Motor neuron (in vitro differentiated cells): ENCODE data around the gene AUTS2. TPM values are rescaled to one million over a fixed set of nuclear protein-coding genes. Genes with fewer than 3 reads are reported as not detected.

Source experiments
- ATAC-seq, 8 experiments: fragments of 200-7000 bp; cut with Tn5 transposase; replicated peaks in 6 of 8; 2 replicates each; pipeline ENCODE4 v1.8.0; 2021; ENCODE audit warnings: mild to moderate bottlenecking in 8 of 8, moderate library complexity in 8 of 8
- H3K27ac ChIP-seq, 2 donors: fragments of 250-450 bp; sonication (Bioruptor Pico); 2 replicates each; pipeline ENCODE4 v1.9.0; 2021; ENCODE audit warnings: antibody characterized with exemption in 2 of 2, mild to moderate bottlenecking in 2 of 2, moderate library complexity in 1 of 2
- H3K4me1 ChIP-seq, 2 donors: fragments of 250-450 bp; sonication (Bioruptor Pico); replicated peaks in 1 of 2; 2 replicates each; pipeline ENCODE4 v1.6.1; 2021; ENCODE audit warnings: antibody characterized with exemption in 2 of 2, mild to moderate bottlenecking in 2 of 2, moderate library complexity in 1 of 2
- H3K4me3 ChIP-seq, 5 donors: fragments of 250-450 bp; sonication (Bioruptor Pico); 2 replicates each; pipeline ENCODE4 v1.9.0; 2021; ENCODE audit warnings: antibody characterized with exemption in 5 of 5, mild to moderate bottlenecking in 5 of 5, moderate library complexity in 4 of 5
- WGBS, 10 experiments: fragments of 450-650 bp; shearing (Covaris generic); methylation state at CpG; one replicate each; pipeline ENCODE4 v1.0.0; 2022; 5-methylcytosine and 5-hydroxymethylcytosine counted together
- in situ Hi-C, 9 experiments: fragments of 400-800 bp; cut with MboI; loops; one replicate each; pipeline ENCODE4 v1.15.0; 2021; ENCODE audit warnings: low sequenced_read_pairs in 9 of 9, low pct_unique_long_range_greater_than_20kb in 2 of 9; ENCODE audit not compliant: unreplicated experiment in 9 of 9
- total RNA-seq, 8 experiments: library from RNA; unstranded; fragments of 300-600 nt; gene quantifications; 2 replicates each; pipeline versions ENCODE4 v1.2.3 to v1.2.4, GENCODE V29; 2022

Gene AUTS2
- total RNA-seq, 8 experiments from 2014 or later = 0.49 to 68.6 (median 32.2) TPM

- in situ Hi-C loops = no loop called here
- Histone ChIP-seq H3K4me1 (peaks cover 35 to 48% of the 10 kb centered on the region in 2 donors), H3K4me3 (no peak overlapping the region), H3K27ac (no peak overlapping the region)
- no peak for ATAC-seq
- 18 to 90% (median 71%) methylated on average over 1 to 2 of the region's 2 CpGs; no CpG with 5 or more reads in 2 of the 10 experiments for WGBS, 10 experiments
Measured at GRCh38 chr7:69603937-69604494, 5.7 kb downstream of the AUTS2 start.

DNA sequence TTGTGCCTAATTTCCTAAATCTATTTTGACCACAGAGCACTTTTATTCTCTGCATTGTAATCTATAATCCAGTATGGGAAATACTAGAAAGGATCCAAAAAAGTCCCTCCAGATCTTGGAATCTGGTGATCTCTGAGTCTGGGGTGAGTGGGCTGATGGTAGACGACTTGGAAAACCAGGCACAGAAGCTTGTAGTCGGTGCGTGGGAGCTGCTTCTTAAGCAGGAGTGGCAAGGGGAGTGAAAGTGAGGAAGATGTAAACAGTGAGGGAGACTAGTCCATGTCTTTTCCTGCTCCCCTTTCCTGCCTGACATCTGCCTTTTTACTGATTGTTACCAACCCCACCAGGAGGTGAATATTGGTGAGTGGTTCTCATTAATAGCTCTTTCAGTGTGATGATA is 6.8 kb downstream of the AUTS2 start:
- Histone ChIP-seq H3K4me1 (peaks cover 45 to 58% of the 10 kb centered on the region in 2 donors), H3K27ac (no peak overlapping the region), H3K4me3 (no peak overlapping the region)
- ATAC-seq = no peak
- WGBS, 10 experiments = 23 to 55% (median 50%) methylated on average over 1 to 3 of the region's 3 CpGs; no CpG with 5 or more reads in 7 of the 10 experiments
- in situ Hi-C loops = no loop called here

DNA sequence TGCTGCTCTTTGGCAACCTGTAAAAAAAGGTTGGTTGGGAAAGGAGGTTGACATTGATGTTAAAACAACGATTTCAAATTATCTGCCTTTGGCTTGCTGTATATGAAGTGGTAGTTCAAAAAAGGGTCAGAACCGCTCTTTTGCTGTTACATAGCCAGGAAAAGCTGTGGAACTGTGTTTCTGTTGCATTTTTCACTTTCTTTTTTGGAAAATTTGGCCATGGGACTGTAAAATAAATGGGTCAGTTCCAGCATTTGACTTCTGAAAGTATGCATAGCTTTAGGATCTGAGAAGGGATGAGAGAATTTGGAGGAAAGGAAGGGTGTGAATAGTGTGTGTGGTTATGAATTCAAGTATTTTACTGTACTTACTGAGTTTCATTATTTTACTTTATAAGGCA is 7.3 kb downstream of the AUTS2 start:
- peaks cover 49 to 63% of the 10 kb centered on the region in 2 donors for H3K4me1 ChIP-seq
- no peak for ATAC-seq
- in situ Hi-C loops = no loop called here
- 0 to 57% (median 17%) methylated on average over 1 to 2 of the region's 2 CpGs; no CpG with 5 or more reads in 1 of the 10 experiments for WGBS, 10 experiments
- no peak overlapping the region for H3K27ac ChIP-seq
- no peak overlapping the region for H3K4me3 ChIP-seq

GRCh38 chr7:69608049-69608448 is 9.8 kb downstream of the AUTS2 start:
- Histone ChIP-seq H3K27ac (no peak overlapping the region), H3K4me1 (peaks cover 58 to 67% of the 10 kb centered on the region in 2 donors), H3K4me3 (no peak overlapping the region)
- in situ Hi-C loops = no loop called here
- 28 to 80% (median 60%) methylated on average over 1 to 4 of the region's 4 CpGs; no CpG with 5 or more reads in 5 of the 10 experiments for WGBS, 10 experiments
- no peak for ATAC-seq

DNA sequence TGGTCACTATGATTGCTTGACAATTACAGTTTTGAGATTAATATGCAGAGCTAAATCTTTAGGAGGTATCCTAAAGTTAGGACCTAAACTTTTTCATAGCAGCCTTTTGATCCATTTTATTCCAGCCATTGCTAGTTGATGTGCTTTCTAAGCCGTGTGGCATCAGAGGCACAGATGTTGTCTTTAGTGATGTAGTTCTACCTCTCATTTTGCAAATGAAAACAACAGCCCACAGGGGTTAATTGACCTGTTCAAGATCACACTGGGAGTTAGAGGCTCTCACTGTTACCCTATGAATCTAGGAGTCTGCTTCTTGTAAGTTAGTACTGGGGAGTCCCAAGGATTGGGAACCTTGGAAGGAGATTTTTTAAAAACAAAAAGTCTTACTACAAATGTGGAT is 10.6 kb downstream of the AUTS2 start:
- Histone ChIP-seq H3K4me3 (no peak overlapping the region), H3K4me1 (peaks cover 57 to 67% of the 10 kb centered on the region in 2 donors), H3K27ac (no peak overlapping the region)
- no peak for ATAC-seq
- WGBS, 10 experiments = 0 to 83% (median 18%) methylated on average over 1 of the region's 1 CpG; no CpG with 5 or more reads in 4 of the 10 experiments
- in situ Hi-C loops = no loop called here

- Histone ChIP-seq H3K4me3 (no peak overlapping the region), H3K4me1 (peaks cover 51 to 61% of the 10 kb centered on the region in 2 donors), H3K27ac (no peak overlapping the region)
- 35 to 83% (median 64%) methylated on average over 1 to 5 of the region's 5 CpGs for WGBS, 10 experiments
- in situ Hi-C loops = no loop called here
- ATAC-seq = peak in 5 of 8 experiments; percentile 64 to 83 (median 78)
Measured at GRCh38 chr7:69609541-69610373, 11.5 kb downstream of the AUTS2 start.

- Histone ChIP-seq H3K4me3 (no peak overlapping the region), H3K27ac (peak overlapping the region in 1 of 2 donors; percentile 4), H3K4me1 (peaks cover 50 to 55% of the 10 kb centered on the region in 2 donors)
- peak in 7 of 8 experiments; percentile 33 to 79 (median 72) for ATAC-seq
- WGBS, 10 experiments = 0 to 71% (median 42%) methylated on average over 1 to 8 of the region's 8 CpGs
- in situ Hi-C loops = no loop called here
Measured at GRCh38 chr7:69610374-69611084, 12.3 kb downstream of the AUTS2 start.

DNA sequence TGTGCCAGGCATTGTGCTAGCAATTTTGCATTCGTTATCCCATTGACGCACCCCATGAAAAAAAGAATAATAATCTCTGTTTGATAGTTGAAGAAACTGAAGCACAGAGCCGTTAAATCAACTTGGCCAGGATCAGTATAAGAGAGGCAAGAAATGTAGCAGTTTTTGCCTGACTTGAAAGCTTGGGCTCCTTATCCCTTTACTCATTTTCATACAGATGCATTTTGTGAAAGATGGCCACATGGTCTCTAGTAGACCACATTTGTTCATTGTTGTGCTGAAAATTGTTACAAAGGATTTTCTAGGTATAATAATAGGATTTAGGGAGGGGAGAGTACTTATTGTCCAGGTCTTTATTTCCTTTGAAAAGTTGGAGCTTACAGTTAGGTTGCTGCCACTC is 14.7 kb downstream of the AUTS2 start:
- in situ Hi-C loops = no loop called here
- ATAC-seq = no peak
- H3K4me1 ChIP-seq = peaks cover 64 to 68% of the 10 kb centered on the region in 2 donors
- H3K27ac ChIP-seq = no peak overlapping the region
- WGBS, 10 experiments = 49 to 90% (median 71%) methylated on average over 2 to 3 of the region's 3 CpGs; no CpG with 5 or more reads in 1 of the 10 experiments
- no peak overlapping the region for H3K4me3 ChIP-seq

GRCh38 chr7:69613846-69614245 is 15.6 kb downstream of the AUTS2 start:
- in situ Hi-C loops = no loop called here
- peak in 2 of 8 experiments; percentile 52 to 86 for ATAC-seq
- Histone ChIP-seq H3K4me1 (peaks cover 58 to 62% of the 10 kb centered on the region in 2 donors), H3K4me3 (no peak overlapping the region), H3K27ac (no peak overlapping the region)
- WGBS, 10 experiments = 11 to 63% (median 28%) methylated on average over 1 to 2 of the region's 2 CpGs; no CpG with 5 or more reads in 2 of the 10 experiments

DNA sequence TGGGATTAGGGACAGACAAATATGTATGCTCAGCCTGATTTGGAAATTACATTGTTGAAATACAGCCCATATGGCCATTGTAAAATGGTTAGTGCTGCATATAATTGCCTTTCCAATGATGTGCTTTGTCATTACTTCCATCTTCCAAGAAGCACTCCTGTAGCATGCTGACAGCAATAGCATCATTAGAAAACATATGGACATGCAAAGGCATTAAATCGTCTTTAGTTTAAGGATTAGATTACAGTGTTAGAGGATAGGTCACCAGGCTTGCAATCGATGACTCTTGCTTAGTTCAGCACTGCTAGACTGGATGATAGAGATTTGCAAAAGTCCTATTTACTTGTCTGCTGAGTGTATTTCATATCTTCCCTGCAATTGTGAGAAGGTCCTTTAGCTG is 17.4 kb downstream of the AUTS2 start:
- in situ Hi-C loops = no loop called here
- Histone ChIP-seq H3K4me1 (peaks cover 41 to 51% of the 10 kb centered on the region in 2 donors), H3K27ac (no peak overlapping the region), H3K4me3 (no peak overlapping the region)
- 39 to 70% (median 63%) methylated on average over 1 to 2 of the region's 2 CpGs; no CpG with 5 or more reads in 5 of the 10 experiments for WGBS, 10 experiments
- peak in 5 of 8 experiments; percentile 70 to 91 (median 76) for ATAC-seq

- Histone ChIP-seq H3K4me3 (no peak overlapping the region), H3K27ac (no peak overlapping the region), H3K4me1 (peaks cover 39 to 45% of the 10 kb centered on the region in 2 donors)
- peak in 1 of 8 experiments; percentile 25 for ATAC-seq
- 10 to 85% (median 72%) methylated on average over 1 to 5 of the region's 5 CpGs; no CpG with 5 or more reads in 3 of the 10 experiments for WGBS, 10 experiments
- in situ Hi-C loops = no loop called here
Measured at GRCh38 chr7:69617364-69617763, 19.1 kb downstream of the AUTS2 start.

DNA sequence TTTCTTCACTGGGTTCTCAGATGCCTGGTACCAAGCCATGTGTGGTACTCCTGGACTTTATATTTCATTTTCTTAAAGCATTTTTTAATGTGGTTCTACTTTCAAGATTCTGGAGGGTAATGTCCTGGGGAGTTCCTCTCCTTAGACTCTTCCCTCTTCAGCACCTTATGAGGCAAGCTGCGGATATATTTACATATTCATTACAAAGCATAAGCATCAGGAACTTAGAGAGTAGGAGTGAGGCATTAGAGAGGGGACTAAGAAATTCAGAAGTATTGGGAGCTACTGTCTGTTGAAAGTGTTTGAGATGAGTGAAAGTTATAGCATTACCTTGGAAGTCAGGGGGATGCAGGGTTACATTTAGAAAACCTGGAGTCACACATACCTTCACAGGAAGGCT is 20.8 kb downstream of the AUTS2 start:
- 0 to 87% (median 75%) methylated on average over 1 of the region's 1 CpG; no CpG with 5 or more reads in 3 of the 10 experiments for WGBS, 10 experiments
- peak in 2 of 8 experiments; percentile 51 to 55 for ATAC-seq
- in situ Hi-C loops = no loop called here
- Histone ChIP-seq H3K4me3 (no peak overlapping the region), H3K27ac (no peak overlapping the region), H3K4me1 (peaks cover 25 to 31% of the 10 kb centered on the region in 2 donors)

GRCh38 chr7:69619635-69620034 is 21.4 kb downstream of the AUTS2 start:
- no peak for ATAC-seq
- Histone ChIP-seq H3K4me1 (peaks cover 30 to 36% of the 10 kb centered on the region in 2 donors), H3K27ac (no peak overlapping the region), H3K4me3 (no peak overlapping the region)
- in situ Hi-C loops = no loop called here
- 20 to 100% (median 100%) methylated on average over 1 to 2 of the region's 2 CpGs; no CpG with 5 or more reads in 5 of the 10 experiments for WGBS, 10 experiments
